ENCODE data around the gene COPZ2.
"Not testable (repeated sequence)": the region's sequence is repeated elsewhere in the genome, so short reads cannot be mapped to it uniquely, and the experiment has no call there.

COPZ2 gene

DNA sequence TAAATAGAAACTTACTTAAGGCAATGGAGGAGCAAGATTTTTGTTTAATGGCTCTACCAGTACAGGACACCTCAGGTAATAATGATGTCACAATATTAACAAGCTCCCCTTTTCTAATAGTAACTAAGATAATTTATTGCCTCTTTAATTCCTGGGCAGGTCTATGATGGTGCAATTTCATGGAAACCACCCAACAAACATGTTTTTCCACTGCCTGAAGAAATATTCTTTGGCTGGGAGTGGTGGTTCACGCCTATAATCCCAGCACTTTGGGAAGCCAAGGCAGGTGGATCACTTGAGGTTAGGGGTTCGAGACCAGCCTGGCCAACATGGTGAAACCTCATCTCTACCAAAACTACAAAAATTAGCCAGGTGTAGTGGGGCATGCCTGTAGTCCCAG, 30.2 kb upstream of the COPZ2 start:
- H3K4me1 ChIP-seq (ENCODE audit: control insufficient read depth in 1 of 2, insufficient read depth in 2 of 2, low read length in 2 of 2); H3K4me3 ChIP-seq (ENCODE audit: low read depth in 1 of 2, low read length in 2 of 2); H3K27me3 ChIP-seq (ENCODE audit: control insufficient read depth in 1 of 2, insufficient read depth in 2 of 2, low read length in 2 of 2); H3K9me3 ChIP-seq (ENCODE audit: control insufficient read depth in 1 of 2, low read length in 2 of 2); H3K27ac ChIP-seq (ENCODE audit: low read depth, low read length); H3K9ac ChIP-seq (ENCODE audit: low read depth in 1 of 2, low read length in 2 of 2): not testable (repeated sequence)
- H3K36me3 ChIP-seq (ENCODE audit: control insufficient read depth in 1 of 2, insufficient read depth in 2 of 2, low read length in 2 of 2) = peaks cover 20 to 54% of the 10 kb centered on the region in 2 donors

- H3K36me3 ChIP-seq (ENCODE audit: control insufficient read depth in 1 of 2, insufficient read depth in 2 of 2, low read length in 2 of 2) = peaks cover 20 to 59% of the 10 kb centered on the region in 2 donors
- H3K27me3 ChIP-seq (ENCODE audit: control insufficient read depth in 1 of 2, insufficient read depth in 2 of 2, low read length in 2 of 2) = no peaks in the 10 kb centered on the region
- H3K27ac ChIP-seq (ENCODE audit: low read depth, low read length) = no peak overlapping the region
- no peaks in the 10 kb centered on the region for H3K4me1 ChIP-seq (ENCODE audit: control insufficient read depth in 1 of 2, insufficient read depth in 2 of 2, low read length in 2 of 2)
- H3K9me3 ChIP-seq (ENCODE audit: control insufficient read depth in 1 of 2, low read length in 2 of 2) = no peaks in the 10 kb centered on the region
- H3K4me3 ChIP-seq (ENCODE audit: low read depth in 1 of 2, low read length in 2 of 2) = no peak overlapping the region
- no peak overlapping the region for H3K9ac ChIP-seq (ENCODE audit: low read depth in 1 of 2, low read length in 2 of 2)
Observed at GRCh38 chr17:48067245-48067644, 29.6 kb upstream of the COPZ2 start.

GRCh38 chr17:48066656-48067055, 29.1 kb upstream of the COPZ2 start:
- H3K27me3 ChIP-seq (ENCODE audit: control insufficient read depth in 1 of 2, insufficient read depth in 2 of 2, low read length in 2 of 2) = no peaks in the 10 kb centered on the region
- H3K27ac ChIP-seq (ENCODE audit: low read depth, low read length) = no peak overlapping the region
- H3K36me3 ChIP-seq (ENCODE audit: control insufficient read depth in 1 of 2, insufficient read depth in 2 of 2, low read length in 2 of 2) = peaks cover 24 to 65% of the 10 kb centered on the region in 2 donors
- H3K4me3 ChIP-seq (ENCODE audit: low read depth in 1 of 2, low read length in 2 of 2) = no peak overlapping the region
- no peaks in the 10 kb centered on the region for H3K4me1 ChIP-seq (ENCODE audit: control insufficient read depth in 1 of 2, insufficient read depth in 2 of 2, low read length in 2 of 2)
- no peak overlapping the region for H3K9ac ChIP-seq (ENCODE audit: low read depth in 1 of 2, low read length in 2 of 2)
- H3K9me3 ChIP-seq (ENCODE audit: control insufficient read depth in 1 of 2, low read length in 2 of 2) = no peaks in the 10 kb centered on the region

GRCh38 chr17:48066192-48066591, 28.6 kb upstream of the COPZ2 start:
- H3K36me3 ChIP-seq (ENCODE audit: control insufficient read depth in 1 of 2, insufficient read depth in 2 of 2, low read length in 2 of 2) = peaks cover 23 to 69% of the 10 kb centered on the region in 2 donors
- H3K27ac ChIP-seq (ENCODE audit: low read depth, low read length) = no peak overlapping the region
- no peak overlapping the region for H3K4me3 ChIP-seq (ENCODE audit: low read depth in 1 of 2, low read length in 2 of 2)

GRCh38 chr17:48064638-48065037, 27.0 kb upstream of the COPZ2 start:
- no peaks in the 10 kb centered on the region for H3K27me3 ChIP-seq (ENCODE audit: control insufficient read depth in 1 of 2, insufficient read depth in 2 of 2, low read length in 2 of 2)
- H3K9ac ChIP-seq (ENCODE audit: low read depth in 1 of 2, low read length in 2 of 2) = no peak overlapping the region
- H3K36me3 ChIP-seq (ENCODE audit: control insufficient read depth in 1 of 2, insufficient read depth in 2 of 2, low read length in 2 of 2) = peaks cover 29 to 69% of the 10 kb centered on the region in 2 donors
- H3K9me3 ChIP-seq (ENCODE audit: control insufficient read depth in 1 of 2, low read length in 2 of 2) = no peaks in the 10 kb centered on the region
- no peak overlapping the region for H3K4me3 ChIP-seq (ENCODE audit: low read depth in 1 of 2, low read length in 2 of 2)
- H3K27ac ChIP-seq (ENCODE audit: low read depth, low read length) = no peak overlapping the region
- H3K4me1 ChIP-seq (ENCODE audit: control insufficient read depth in 1 of 2, insufficient read depth in 2 of 2, low read length in 2 of 2) = no peaks in the 10 kb centered on the region

More at GRCh38 chr17:48066192-48066591, 28.6 kb upstream of the COPZ2 start:
- no peaks in the 10 kb centered on the region for H3K4me1 ChIP-seq (ENCODE audit: control insufficient read depth in 1 of 2, insufficient read depth in 2 of 2, low read length in 2 of 2)
- H3K27me3 ChIP-seq (ENCODE audit: control insufficient read depth in 1 of 2, insufficient read depth in 2 of 2, low read length in 2 of 2) = no peaks in the 10 kb centered on the region
- H3K9me3 ChIP-seq (ENCODE audit: control insufficient read depth in 1 of 2, low read length in 2 of 2) = no peaks in the 10 kb centered on the region
- H3K9ac ChIP-seq (ENCODE audit: low read depth in 1 of 2, low read length in 2 of 2) = no peak overlapping the region

- Histone ChIP-seq H3K36me3 (ENCODE audit: control insufficient read depth in 1 of 2, insufficient read depth in 2 of 2, low read length in 2 of 2) (peaks cover 48 to 85% of the 10 kb centered on the region in 2 donors), H3K27ac (ENCODE audit: low read depth, low read length) (no peak overlapping the region), H3K9ac (ENCODE audit: low read depth in 1 of 2, low read length in 2 of 2) (no peak overlapping the region), H3K27me3 (ENCODE audit: control insufficient read depth in 1 of 2, insufficient read depth in 2 of 2, low read length in 2 of 2) (no peaks in the 10 kb centered on the region), H3K4me1 (ENCODE audit: control insufficient read depth in 1 of 2, insufficient read depth in 2 of 2, low read length in 2 of 2) (peaks cover 0 to 3% of the 10 kb centered on the region in 2 donors), H3K4me3 (ENCODE audit: low read depth in 1 of 2, low read length in 2 of 2) (no peak overlapping the region), H3K9me3 (ENCODE audit: control insufficient read depth in 1 of 2, low read length in 2 of 2) (no peaks in the 10 kb centered on the region)
Observed at GRCh38 chr17:48062273-48062672, 24.7 kb upstream of the COPZ2 start.

DNA sequence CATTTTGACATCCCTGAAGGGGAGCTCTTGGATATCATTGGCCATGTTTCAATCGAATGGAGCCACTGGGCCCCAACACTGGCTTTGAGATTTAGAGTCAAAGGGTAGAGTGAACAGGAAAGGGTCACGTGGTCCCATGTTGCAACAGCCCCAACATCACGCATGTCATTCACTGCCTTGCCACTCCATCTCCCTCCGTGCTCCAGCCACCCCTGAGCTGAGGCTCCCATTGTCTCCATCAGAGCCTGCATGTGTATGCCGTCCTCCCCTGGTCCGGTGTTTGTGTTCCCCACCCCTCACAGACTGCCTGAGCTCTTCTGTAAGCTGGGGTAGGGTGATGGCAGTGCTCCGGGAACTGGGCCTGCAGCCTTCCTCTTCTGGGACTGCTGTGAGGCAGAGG, 22.7 kb upstream of the COPZ2 start:
- Histone ChIP-seq H3K4me1 (ENCODE audit: control insufficient read depth in 1 of 2, insufficient read depth in 2 of 2, low read length in 2 of 2) (peaks cover 4 to 13% of the 10 kb centered on the region in 2 donors), H3K4me3 (ENCODE audit: low read depth in 1 of 2, low read length in 2 of 2) (no peak overlapping the region), H3K36me3 (ENCODE audit: control insufficient read depth in 1 of 2, insufficient read depth in 2 of 2, low read length in 2 of 2) (peaks cover 55 to 91% of the 10 kb centered on the region in 2 donors), H3K9me3 (ENCODE audit: control insufficient read depth in 1 of 2, low read length in 2 of 2) (no peaks in the 10 kb centered on the region), H3K9ac (ENCODE audit: low read depth in 1 of 2, low read length in 2 of 2) (no peak overlapping the region), H3K27me3 (ENCODE audit: control insufficient read depth in 1 of 2, insufficient read depth in 2 of 2, low read length in 2 of 2) (no peaks in the 10 kb centered on the region), H3K27ac (ENCODE audit: low read depth, low read length) (no peak overlapping the region)

DNA sequence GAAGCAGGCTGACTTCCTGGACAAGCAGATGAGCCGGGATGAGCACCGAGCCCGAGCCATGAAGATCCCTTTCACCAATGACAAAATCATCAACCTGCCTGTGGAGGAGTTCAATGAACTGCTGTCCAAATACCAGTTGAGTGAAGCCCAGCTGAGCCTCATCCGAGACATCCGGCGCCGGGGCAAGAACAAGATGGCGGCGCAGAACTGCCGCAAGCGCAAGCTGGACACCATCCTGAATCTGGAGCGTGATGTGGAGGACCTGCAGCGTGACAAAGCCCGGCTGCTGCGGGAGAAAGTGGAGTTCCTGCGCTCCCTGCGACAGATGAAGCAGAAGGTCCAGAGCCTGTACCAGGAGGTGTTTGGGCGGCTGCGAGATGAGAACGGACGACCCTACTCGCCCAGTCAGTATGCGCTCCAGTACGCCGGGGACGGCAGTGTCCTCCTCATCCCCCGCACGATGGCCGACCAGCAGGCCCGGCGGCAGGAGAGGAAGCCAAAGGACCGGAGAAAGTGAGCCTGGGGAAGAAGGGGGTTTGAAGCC, 21.6 kb upstream of the COPZ2 start:
- Histone ChIP-seq H3K4me3 (ENCODE audit: low read depth in 1 of 2, low read length in 2 of 2) (no peak overlapping the region), H3K9ac (ENCODE audit: low read depth in 1 of 2, low read length in 2 of 2) (no peak overlapping the region), H3K36me3 (ENCODE audit: control insufficient read depth in 1 of 2, insufficient read depth in 2 of 2, low read length in 2 of 2) (peaks cover 51 to 84% of the 10 kb centered on the region in 2 donors), H3K27me3 (ENCODE audit: control insufficient read depth in 1 of 2, insufficient read depth in 2 of 2, low read length in 2 of 2) (no peaks in the 10 kb centered on the region), H3K27ac (ENCODE audit: low read depth, low read length) (no peak overlapping the region), H3K4me1 (ENCODE audit: control insufficient read depth in 1 of 2, insufficient read depth in 2 of 2, low read length in 2 of 2) (peaks cover 13 to 22% of the 10 kb centered on the region in 2 donors), H3K9me3 (ENCODE audit: control insufficient read depth in 1 of 2, low read length in 2 of 2) (no peaks in the 10 kb centered on the region)

GRCh38 chr17:48058393-48059124, 21.0 kb upstream of the COPZ2 start:
- no peak overlapping the region for H3K4me3 ChIP-seq (ENCODE audit: low read depth in 1 of 2, low read length in 2 of 2)
- H3K9me3 ChIP-seq (ENCODE audit: control insufficient read depth in 1 of 2, low read length in 2 of 2) = no peaks in the 10 kb centered on the region
- H3K36me3 ChIP-seq (ENCODE audit: control insufficient read depth in 1 of 2, insufficient read depth in 2 of 2, low read length in 2 of 2) = peaks cover 57 to 87% of the 10 kb centered on the region in 2 donors
- H3K4me1 ChIP-seq (ENCODE audit: control insufficient read depth in 1 of 2, insufficient read depth in 2 of 2, low read length in 2 of 2) = peaks cover 19 to 28% of the 10 kb centered on the region in 2 donors
- no peak overlapping the region for H3K9ac ChIP-seq (ENCODE audit: low read depth in 1 of 2, low read length in 2 of 2)
- H3K27me3 ChIP-seq (ENCODE audit: control insufficient read depth in 1 of 2, insufficient read depth in 2 of 2, low read length in 2 of 2) = no peaks in the 10 kb centered on the region
- no peak overlapping the region for H3K27ac ChIP-seq (ENCODE audit: low read depth, low read length)

DNA sequence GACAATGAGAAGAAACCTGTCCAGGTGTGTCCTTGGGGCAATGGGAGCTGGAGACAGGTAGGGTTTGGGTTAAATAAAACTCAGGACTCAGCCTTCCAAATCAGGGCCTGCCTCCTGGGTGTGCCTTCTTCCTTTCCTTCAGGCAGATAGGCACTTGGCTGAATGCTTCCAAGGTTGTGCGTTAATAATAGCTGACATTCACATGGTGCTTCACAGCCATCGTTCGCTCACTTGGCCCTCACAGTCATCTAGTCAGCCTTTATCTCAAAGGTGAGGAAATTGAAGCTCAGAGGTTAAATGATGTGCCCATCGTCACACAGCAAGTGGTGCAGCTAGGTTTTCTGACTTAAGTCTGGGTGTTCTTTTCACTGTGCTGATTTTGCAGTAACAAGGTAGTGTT, 20.0 kb upstream of the COPZ2 start:
- Histone ChIP-seq H3K4me3 (ENCODE audit: low read depth in 1 of 2, low read length in 2 of 2) (no peak overlapping the region), H3K36me3 (ENCODE audit: control insufficient read depth in 1 of 2, insufficient read depth in 2 of 2, low read length in 2 of 2) (peaks cover 66 to 86% of the 10 kb centered on the region in 2 donors), H3K9ac (ENCODE audit: low read depth in 1 of 2, low read length in 2 of 2) (no peak overlapping the region), H3K9me3 (ENCODE audit: control insufficient read depth in 1 of 2, low read length in 2 of 2) (no peaks in the 10 kb centered on the region), H3K27ac (ENCODE audit: low read depth, low read length) (no peak overlapping the region), H3K4me1 (ENCODE audit: control insufficient read depth in 1 of 2, insufficient read depth in 2 of 2, low read length in 2 of 2) (peaks cover 28 to 37% of the 10 kb centered on the region in 2 donors), H3K27me3 (ENCODE audit: control insufficient read depth in 1 of 2, insufficient read depth in 2 of 2, low read length in 2 of 2) (no peaks in the 10 kb centered on the region)
